Osteoblast (primary cell): ENCODE results near the gene FHL2. TPM values are rescaled to one million over a fixed set of nuclear protein-coding genes. Genes with fewer than 3 reads are reported as not detected.

Source experiments
- DNase-seq: peaks from one replicate; pipeline ENCODE4 v3.0.0; 2011; ENCODE audit warnings: low spot score, mixed read lengths; ENCODE audit not compliant: insufficient read length; ENCODE audit errors: missing footprints
- H2AFZ ChIP-seq: 2 replicates; pipeline ENCODE4 v1.6.0; 2011; ENCODE audit warnings: mild to moderate bottlenecking, low read length
- H3K27ac ChIP-seq: 2 replicates; pipeline ENCODE4 v1.5.1; 2011; ENCODE audit warnings: mild to moderate bottlenecking, low read depth, low read length, moderate library complexity
- H3K27me3 ChIP-seq: 2 replicates; pipeline ENCODE4 v1.6.0; 2012; ENCODE audit warnings: mild to moderate bottlenecking, control low read depth, inconsistent platforms, low read length, moderate library complexity; ENCODE audit not compliant: insufficient read depth
- H3K36me3 ChIP-seq: 2 replicates; pipeline ENCODE4 v1.5.1; 2011; ENCODE audit warnings: mild to moderate bottlenecking, low read length, control low read depth, moderate library complexity; ENCODE audit not compliant: insufficient read depth
- H3K4me1 ChIP-seq: 2 replicates; pipeline ENCODE4 v1.5.1; 2011; ENCODE audit warnings: mild to moderate bottlenecking, low read length, control low read depth, moderate library complexity; ENCODE audit not compliant: insufficient read depth
- H3K4me2 ChIP-seq: 2 replicates; pipeline ENCODE4 v1.6.0; 2011; ENCODE audit warnings: mild to moderate bottlenecking, low read length; ENCODE audit not compliant: insufficient read depth
- H3K4me3 ChIP-seq: fragments of 200-600 bp; sonication (generic); 3 replicates; pipeline ENCODE4 v1.5.1; 2012; ENCODE audit warnings: mild to moderate bottlenecking, low read length, inconsistent platforms; ENCODE audit not compliant: insufficient read depth
- H3K79me2 ChIP-seq: 2 replicates; pipeline ENCODE4 v1.6.0; 2012; ENCODE audit warnings: mild to moderate bottlenecking, low read length, control low read depth, inconsistent platforms; ENCODE audit not compliant: insufficient read depth
- H3K9me3 ChIP-seq: 2 replicates; pipeline ENCODE4 v1.5.1; 2011; ENCODE audit warnings: low read depth, low read length, control low read depth
- H4K20me1 ChIP-seq: 2 replicates; pipeline ENCODE4 v1.6.0; 2012; ENCODE audit warnings: mild to moderate bottlenecking, low read length, control low read depth; ENCODE audit not compliant: insufficient read depth
- CTCF ChIP-seq: IDR thresholded peaks from 2 replicates; pipeline ENCODE4 v1.5.1; 2011; ENCODE audit warnings: mild to moderate bottlenecking, low read depth, low read length, moderate library complexity; ENCODE audit errors: extremely low read depth
- total RNA-seq: library from RNA; depleted of rRNA; stranded (reverse); fragments of >200 nt; gene quantifications from 2 replicates; pipeline ENCODE4 v1.2.3, GENCODE V29; 2012

The FHL2 gene
- total RNA-seq, 1 donor: 566 TPM

- Histone ChIP-seq H3K4me1 (peaks cover 23% of the 10 kb centered on the region), H3K36me3 (peaks cover 6% of the 10 kb centered on the region), H4K20me1 (no peaks in the 10 kb centered on the region), H3K4me2 (no peak overlapping the region), H3K79me2 (peaks cover 41% of the 10 kb centered on the region), H3K27ac (no peak overlapping the region), H3K4me3 (no peak overlapping the region), H3K9me3 (no peaks in the 10 kb centered on the region), H3K27me3 (no peaks in the 10 kb centered on the region), H2AFZ (no peak overlapping the region)
- DNase-seq: no peak
- TF ChIP-seq CTCF: no peak
Measured at GRCh38 chr2:105335469-105335868, 63.4 kb downstream of the FHL2 start.

DNA sequence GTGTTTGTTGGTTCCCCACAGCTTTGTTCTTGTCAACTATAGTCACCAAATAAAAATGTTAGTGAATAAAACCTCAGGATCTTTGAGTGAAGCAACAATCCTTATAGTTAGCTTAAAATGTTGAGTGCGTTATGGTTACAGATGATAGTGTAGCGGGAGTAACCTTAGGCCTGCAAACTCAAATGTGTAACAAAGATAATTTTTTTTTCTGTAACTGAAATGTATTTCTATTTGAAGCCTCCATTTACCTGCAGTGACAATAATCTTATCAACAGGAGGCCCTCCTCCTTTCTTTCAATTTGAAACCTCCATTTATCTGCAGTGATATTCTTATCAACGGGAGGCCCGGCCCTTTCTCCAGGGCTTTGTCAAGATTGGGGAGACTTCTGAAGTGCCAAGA, 64.6 kb downstream of the FHL2 start:
- H3K79me2 ChIP-seq: peaks cover 38% of the 10 kb centered on the region
- H3K27ac ChIP-seq: no peak overlapping the region
- DNase-seq: no peak
- no peaks in the 10 kb centered on the region for H3K36me3 ChIP-seq
- H2AFZ ChIP-seq: no peak overlapping the region
- H3K4me3 ChIP-seq: no peak overlapping the region
- peaks cover 28% of the 10 kb centered on the region for H3K4me1 ChIP-seq
- H4K20me1 ChIP-seq: no peaks in the 10 kb centered on the region
- no peak overlapping the region for H3K4me2 ChIP-seq
- no peaks in the 10 kb centered on the region for H3K27me3 ChIP-seq
- no peak for TF ChIP-seq CTCF
- H3K9me3 ChIP-seq: no peaks in the 10 kb centered on the region

DNA sequence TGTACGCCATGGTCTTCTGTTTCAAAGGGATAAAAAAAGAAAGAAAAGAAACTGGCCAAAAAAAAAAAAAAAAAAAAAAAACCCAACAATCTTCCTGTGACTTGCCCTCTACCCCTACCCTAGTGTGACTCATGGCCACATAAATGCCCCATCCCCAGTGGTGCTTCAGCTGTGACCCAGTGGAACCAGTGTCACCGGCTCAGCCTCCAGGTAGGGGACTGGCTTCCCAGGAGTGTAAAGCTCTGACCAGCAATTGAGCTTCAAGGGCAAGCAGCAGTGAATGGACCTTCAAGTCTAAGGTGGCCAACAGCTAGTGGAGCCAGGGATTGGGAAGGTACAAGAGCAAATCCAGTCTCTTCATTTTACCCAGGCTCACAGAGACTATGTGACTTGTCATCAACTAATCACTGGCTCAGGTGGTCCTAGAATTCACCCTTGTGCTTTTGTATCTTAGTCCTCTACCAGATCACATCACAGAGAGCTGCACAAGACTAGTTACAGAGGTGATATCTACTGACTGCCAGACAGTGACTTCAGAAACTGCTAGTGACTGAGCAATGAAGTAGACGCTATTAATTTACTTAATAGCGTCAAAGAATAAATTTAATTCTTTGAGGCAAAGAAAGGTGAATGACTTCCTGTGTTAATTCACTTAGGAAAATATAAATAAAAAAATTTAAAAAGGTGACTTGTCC, 68.0 kb downstream of the FHL2 start:
- Histone ChIP-seq H3K27ac (no peak overlapping the region), H3K9me3 (no peaks in the 10 kb centered on the region), H3K36me3 (no peaks in the 10 kb centered on the region), H3K27me3 (no peaks in the 10 kb centered on the region), H3K4me2 (peak overlapping the region; percentile 79), H3K4me1 (peaks cover 33% of the 10 kb centered on the region), H2AFZ (no peak overlapping the region), H4K20me1 (peaks cover 3% of the 10 kb centered on the region), H3K79me2 (peaks cover 42% of the 10 kb centered on the region), H3K4me3 (no peak overlapping the region)
- TF ChIP-seq CTCF: no peak
- no peak for DNase-seq

- no peak for TF ChIP-seq CTCF
- Histone ChIP-seq H3K4me3 (peak within 1 kb of the TSS; percentile 78), H3K27me3 (no peaks in the 10 kb centered on the region), H3K36me3 (no peaks in the 10 kb centered on the region), H3K27ac (peak within 1 kb of the TSS; percentile 64), H2AFZ (peak within 1 kb of the TSS; percentile 86), H4K20me1 (peaks cover 3% of the 10 kb centered on the region), H3K4me1 (peaks cover 43% of the 10 kb centered on the region), H3K9me3 (no peaks in the 10 kb centered on the region), H3K79me2 (peaks cover 42% of the 10 kb centered on the region), H3K4me2 (peak within 1 kb of the TSS; percentile 98)
- DNase-seq: peak; percentile 94
Measured at GRCh38 chr2:105329561-105330495, 69.0 kb downstream of the FHL2 start, which contains the start of gene TGFBRAP1. Gene TGFBRAP1, minus strand, starts transcription at chr2:105329735. Its CDS starts 21,434 bp downstream, at chr2:105308301.
